T-cell (primary cell): ENCODE data around the gene ANKRD36. TPM values are rescaled to one million over a fixed set of nuclear protein-coding genes. Genes with fewer than 3 reads are reported as not detected.
"Not testable (repeated sequence)": the region's sequence is repeated elsewhere in the genome, so short reads cannot be mapped to it uniquely, and the experiment has no call there.

Source experiments
- ATAC-seq, 4 experiments: fragments of 200-7000 bp in 3 of 4; fragments of 150-1000 bp in 1 of 4; cut with Tn5 transposase; replicated peaks in 1 of 4; 1 replicate in 3 of 4; 2 replicates in 1 of 4; pipeline ENCODE4 v1.10.0; 2021; ENCODE audit warnings: moderate library complexity in 3 of 4, mild to moderate bottlenecking in 2 of 4, moderate number of reproducible peaks in 1 of 4
- CTCF ChIA-PET, 2 donors: fragments of 300-600 bp; sonication (Branson Sonifier 250); formaldehyde crosslinking; loops; one replicate each; lab custom pipeline; 2022; ENCODE audit warnings: antibody characterized with exemption in 2 of 2; lab: Charles Lee
- POLR2A ChIA-PET, 2 donors: fragments of 300-600 bp; sonication (Branson Sonifier 250); formaldehyde crosslinking; loops; one replicate each; lab custom pipeline; 2022; ENCODE audit warnings: antibody characterized with exemption in 2 of 2; lab: Charles Lee
- DNase-seq, 35 experiments: peaks; one replicate each; pipeline versions ENCODE4 v3.0.0 to v3.0.0-alpha.2; 2013 to 2023
- H3K27ac ChIP-seq: one replicate; pipeline ENCODE4 v1.5.1; 2013; ENCODE audit warnings: low read length
- H3K27me3 ChIP-seq, 2 experiments: replicated peaks in 1 of 2; 1 replicate in 1 of 2; 2 replicates in 1 of 2; pipeline versions ENCODE4 v1.6.1 to v1.7.0; 2013; ENCODE audit warnings: low read length in 1 of 2, mixed read lengths in 1 of 2; ENCODE audit not compliant: control insufficient read depth in 2 of 2, insufficient read depth in 2 of 2; ENCODE audit errors: extremely low read depth in 1 of 2
- H3K36me3 ChIP-seq, 2 donors: 1 replicate in 1 of 2; 2 replicates in 1 of 2; pipeline versions ENCODE4 v1.6.1 to v1.7.0; 2013; ENCODE audit warnings: low read length in 1 of 2; ENCODE audit not compliant: control insufficient read depth in 2 of 2, insufficient read depth in 1 of 2; ENCODE audit errors: extremely low read depth in 1 of 2
- H3K4me1 ChIP-seq, 2 experiments: 1 replicate in 1 of 2; 2 replicates in 1 of 2; pipeline versions ENCODE4 v1.6.1 to v1.7.0; 2013; ENCODE audit warnings: low read length in 2 of 2, mixed read lengths in 1 of 2; ENCODE audit not compliant: insufficient read depth in 2 of 2, control insufficient read depth in 1 of 2; ENCODE audit errors: extremely low read depth in 1 of 2
- H3K4me3 ChIP-seq, 2 donors: 1 replicate in 1 of 2; 2 replicates in 1 of 2; pipeline versions ENCODE4 v1.5.1 to v1.7.0; 2013; ENCODE audit warnings: mild to moderate bottlenecking in 2 of 2, low read length in 1 of 2, moderate library complexity in 1 of 2; ENCODE audit not compliant: control insufficient read depth in 1 of 2; ENCODE audit errors: extremely low read depth in 1 of 2
- H3K9me3 ChIP-seq: 2 replicates; pipeline ENCODE4 v1.7.0; 2013
- H3K27ac Mint-ChIP-seq, 2 donors: one replicate each; pipeline ENCODE4 v1.8.0; 2020 to 2021; ENCODE audit warnings: mild to moderate bottlenecking in 2 of 2, mixed read lengths in 2 of 2
- H3K27me3 Mint-ChIP-seq, 2 donors: one replicate each; pipeline ENCODE4 v1.8.0; 2021 to 2022; ENCODE audit warnings: mixed read lengths in 2 of 2
- H3K36me3 Mint-ChIP-seq: one replicate; pipeline ENCODE4 v1.8.0; 2021; ENCODE audit warnings: mixed read lengths
- H3K4me1 Mint-ChIP-seq, 3 donors: one replicate each; pipeline ENCODE4 v1.8.0; 2020 to 2022; ENCODE audit warnings: mixed read lengths in 3 of 3, mild to moderate bottlenecking in 1 of 3
- H3K4me3 Mint-ChIP-seq, 3 donors: one replicate each; pipeline ENCODE4 v1.8.0; 2020 to 2022; ENCODE audit warnings: mild to moderate bottlenecking in 3 of 3, mixed read lengths in 3 of 3, moderate library complexity in 3 of 3
- H3K9me3 Mint-ChIP-seq, 3 donors: one replicate each; pipeline ENCODE4 v1.8.0; 2020 to 2022; ENCODE audit warnings: mixed read lengths in 3 of 3
- WGBS: methylation state at CpG from one replicate; pipeline ENCODE4 v1.1.5; 2013; ENCODE audit warnings: missing lambda C conversion rate; ENCODE audit not compliant: insufficient coverage; 5-methylcytosine and 5-hydroxymethylcytosine counted together
- total RNA-seq, 35 experiments: library from RNA in 6 of 35; stranded (reverse) in 6 of 35; fragments of 120-200 nt in 1 of 35; gene quantifications; one replicate each; pipeline versions ENCODE4 v1.2.1 to v1.2.4 and lab custom pipeline; 2013 to 2026

Gene ANKRD36
- total RNA-seq, 5 donors from 2014 or later (not counting 1 experiment from before 2014, with no cell fraction given), result 50.5 to 83.6 (median 57.1) TPM

GRCh38 chr2:97267411-97268074, 154.6 kb downstream of the ANKRD36 start:
- POLR2A ChIA-PET, result no interaction called here
- ATAC-seq (peak in 1 of 4 experiments; percentile 19), DNase-seq (peak in 7 of 35 experiments; percentile 0 to 3 (median 0))
- H3K36me3 Mint-ChIP-seq, result peaks cover 10% of the 10 kb centered on the region
- H3K9me3 ChIP-seq, result no peaks in the 10 kb centered on the region
- H3K4me3 ChIP-seq, result no peak overlapping the region
- CTCF ChIA-PET, result no interaction called here
- no peak overlapping the region for H3K4me3 Mint-ChIP-seq
- WGBS, result 93% methylated on average over 10 of the region's 10 CpGs
- H3K4me1 ChIP-seq, result no peaks in the 10 kb centered on the region
- H3K36me3 ChIP-seq, result no peaks in the 10 kb centered on the region
- H3K9me3 Mint-ChIP-seq, result no peaks in the 10 kb centered on the region
- H3K4me1 Mint-ChIP-seq, result no peaks in the 10 kb centered on the region
- H3K27me3 ChIP-seq, result no peaks in the 10 kb centered on the region
- no peak overlapping the region for H3K27ac ChIP-seq
- no peaks in the 10 kb centered on the region for H3K27me3 Mint-ChIP-seq
- no peak overlapping the region for H3K27ac Mint-ChIP-seq

- H3K27ac ChIP-seq, CTCF ChIA-PET, H3K36me3 ChIP-seq, H3K36me3 Mint-ChIP-seq, H3K9me3 ChIP-seq, H3K4me1 ChIP-seq, H3K9me3 Mint-ChIP-seq, ATAC-seq, H3K4me3 ChIP-seq, H3K27me3 ChIP-seq, H3K27ac Mint-ChIP-seq, H3K4me1 Mint-ChIP-seq, H3K27me3 Mint-ChIP-seq, POLR2A ChIA-PET, H3K4me3 Mint-ChIP-seq: not testable (repeated sequence)
- 80% methylated on average over 2 of the region's 6 CpGs for WGBS
- peak in 6 of 35 experiments; percentile 0 to 13 (median 4) for DNase-seq
Observed at GRCh38 chr2:97268075-97268591, 155.2 kb downstream of the ANKRD36 start.

- H3K27me3 Mint-ChIP-seq, H3K4me1 Mint-ChIP-seq, H3K27me3 ChIP-seq, H3K27ac ChIP-seq, H3K27ac Mint-ChIP-seq, H3K4me3 ChIP-seq, H3K9me3 Mint-ChIP-seq, POLR2A ChIA-PET, ATAC-seq, H3K9me3 ChIP-seq, H3K36me3 Mint-ChIP-seq, H3K36me3 ChIP-seq, H3K4me3 Mint-ChIP-seq, CTCF ChIA-PET, H3K4me1 ChIP-seq, DNase-seq: not testable (repeated sequence)
- WGBS, result no CpG with 5 or more reads among the region's 4 CpGs
Observed at GRCh38 chr2:97276232-97276798, 163.4 kb downstream of the ANKRD36 start.

GRCh38 chr2:97285187-97285586, 172.2 kb downstream of the ANKRD36 start:
- H3K9me3 Mint-ChIP-seq, DNase-seq, H3K4me3 Mint-ChIP-seq, H3K4me3 ChIP-seq, H3K9me3 ChIP-seq, H3K36me3 Mint-ChIP-seq, CTCF ChIA-PET, ATAC-seq, H3K36me3 ChIP-seq, POLR2A ChIA-PET, H3K27ac ChIP-seq, H3K4me1 ChIP-seq, H3K27ac Mint-ChIP-seq, H3K27me3 ChIP-seq, H3K27me3 Mint-ChIP-seq, H3K4me1 Mint-ChIP-seq: not testable (repeated sequence)
- WGBS, result no CpG with 5 or more reads among the region's 2 CpGs

- H3K27ac ChIP-seq, H3K27me3 ChIP-seq, CTCF ChIA-PET, POLR2A ChIA-PET, H3K36me3 ChIP-seq, H3K27ac Mint-ChIP-seq, H3K9me3 Mint-ChIP-seq, H3K36me3 Mint-ChIP-seq, ATAC-seq, DNase-seq, H3K27me3 Mint-ChIP-seq, H3K9me3 ChIP-seq, H3K4me1 ChIP-seq, H3K4me1 Mint-ChIP-seq, H3K4me3 ChIP-seq, H3K4me3 Mint-ChIP-seq: not testable (repeated sequence)
- no CpG with 5 or more reads among the region's 1 CpG for WGBS
Observed at GRCh38 chr2:97293687-97294086, 180.7 kb downstream of the ANKRD36 start.

Other genes with a start within 250 kb of the ANKRD36 start
- gene SEMA4C, start 243.1 kb upstream of the ANKRD36 start, total RNA-seq, result 10 to 100 TPM; 36.3 to 89.0 (median 72.3) TPM
- 1 to 10 TPM in 4 of 5 donors, under 1 TPM in 1; 0.86 to 1.7 (median 1.2) TPM for gene FAM178B, start 126.6 kb upstream of the ANKRD36 start, total RNA-seq
- 10 to 100 TPM; 12.9 to 23.8 (median 16.2) TPM for gene FAHD2B, start 18.3 kb upstream of the ANKRD36 start, total RNA-seq